Panc1 (cell line): Measurements from ENCODE around the gene SLC25A24.
"Not testable (repeated sequence)": the region's sequence is repeated elsewhere in the genome, so short reads cannot be mapped to it uniquely, and the experiment has no call there.

Experiments used
- POLR2AphosphoS5 ChIP-seq: IDR thresholded peaks from 2 replicates; pipeline ENCODE4 v1.6.1; 2012; ENCODE audit warnings: mild to moderate bottlenecking, low read depth, low read length, moderate library complexity
- TF ChIP-seq, protein P1 (sequence below): fragments of 450-650 bp; IDR thresholded peaks from 2 replicates; pipeline ENCODE4 v1.5.1; 2017; ENCODE audit warnings: mild to moderate bottlenecking
- TF ChIP-seq, protein P2 (sequence below), 2 experiments: IDR thresholded peaks; 2 replicates each; pipeline ENCODE4 v1.6.1; 2011 to 2012; ENCODE audit warnings: low read depth in 2 of 2, control low read depth in 1 of 2, low read length in 1 of 2, mild to moderate bottlenecking in 1 of 2, moderate library complexity in 1 of 2; ENCODE audit not compliant: insufficient read depth in 1 of 2

DNA sequence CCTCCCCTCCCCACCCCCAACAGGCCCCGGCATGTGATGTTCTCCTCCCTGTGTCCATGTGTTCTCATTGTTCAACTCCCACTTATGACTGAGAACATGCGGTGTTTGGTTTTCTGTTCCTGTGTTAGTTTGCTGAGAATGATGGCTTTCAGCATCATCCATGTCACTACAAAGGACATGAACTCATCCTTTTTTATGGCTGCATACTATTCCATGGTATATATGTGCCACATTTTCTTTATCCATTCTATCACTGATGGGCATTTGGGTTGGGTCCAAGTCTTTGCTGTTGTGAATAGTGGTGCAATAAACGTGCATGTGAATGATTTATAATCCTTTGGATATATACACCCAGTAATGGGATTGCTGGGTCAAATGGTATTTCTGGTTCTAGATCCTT is 3.4 kb upstream of the SLC25A24 start:
- TF ChIP-seq, protein P1, sequence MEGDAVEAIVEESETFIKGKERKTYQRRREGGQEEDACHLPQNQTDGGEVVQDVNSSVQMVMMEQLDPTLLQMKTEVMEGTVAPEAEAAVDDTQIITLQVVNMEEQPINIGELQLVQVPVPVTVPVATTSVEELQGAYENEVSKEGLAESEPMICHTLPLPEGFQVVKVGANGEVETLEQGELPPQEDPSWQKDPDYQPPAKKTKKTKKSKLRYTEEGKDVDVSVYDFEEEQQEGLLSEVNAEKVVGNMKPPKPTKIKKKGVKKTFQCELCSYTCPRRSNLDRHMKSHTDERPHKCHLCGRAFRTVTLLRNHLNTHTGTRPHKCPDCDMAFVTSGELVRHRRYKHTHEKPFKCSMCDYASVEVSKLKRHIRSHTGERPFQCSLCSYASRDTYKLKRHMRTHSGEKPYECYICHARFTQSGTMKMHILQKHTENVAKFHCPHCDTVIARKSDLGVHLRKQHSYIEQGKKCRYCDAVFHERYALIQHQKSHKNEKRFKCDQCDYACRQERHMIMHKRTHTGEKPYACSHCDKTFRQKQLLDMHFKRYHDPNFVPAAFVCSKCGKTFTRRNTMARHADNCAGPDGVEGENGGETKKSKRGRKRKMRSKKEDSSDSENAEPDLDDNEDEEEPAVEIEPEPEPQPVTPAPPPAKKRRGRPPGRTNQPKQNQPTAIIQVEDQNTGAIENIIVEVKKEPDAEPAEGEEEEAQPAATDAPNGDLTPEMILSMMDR, result not testable (repeated sequence)
- TF ChIP-seq POLR2AphosphoS5, result not testable (repeated sequence)
- TF ChIP-seq, protein P2, sequence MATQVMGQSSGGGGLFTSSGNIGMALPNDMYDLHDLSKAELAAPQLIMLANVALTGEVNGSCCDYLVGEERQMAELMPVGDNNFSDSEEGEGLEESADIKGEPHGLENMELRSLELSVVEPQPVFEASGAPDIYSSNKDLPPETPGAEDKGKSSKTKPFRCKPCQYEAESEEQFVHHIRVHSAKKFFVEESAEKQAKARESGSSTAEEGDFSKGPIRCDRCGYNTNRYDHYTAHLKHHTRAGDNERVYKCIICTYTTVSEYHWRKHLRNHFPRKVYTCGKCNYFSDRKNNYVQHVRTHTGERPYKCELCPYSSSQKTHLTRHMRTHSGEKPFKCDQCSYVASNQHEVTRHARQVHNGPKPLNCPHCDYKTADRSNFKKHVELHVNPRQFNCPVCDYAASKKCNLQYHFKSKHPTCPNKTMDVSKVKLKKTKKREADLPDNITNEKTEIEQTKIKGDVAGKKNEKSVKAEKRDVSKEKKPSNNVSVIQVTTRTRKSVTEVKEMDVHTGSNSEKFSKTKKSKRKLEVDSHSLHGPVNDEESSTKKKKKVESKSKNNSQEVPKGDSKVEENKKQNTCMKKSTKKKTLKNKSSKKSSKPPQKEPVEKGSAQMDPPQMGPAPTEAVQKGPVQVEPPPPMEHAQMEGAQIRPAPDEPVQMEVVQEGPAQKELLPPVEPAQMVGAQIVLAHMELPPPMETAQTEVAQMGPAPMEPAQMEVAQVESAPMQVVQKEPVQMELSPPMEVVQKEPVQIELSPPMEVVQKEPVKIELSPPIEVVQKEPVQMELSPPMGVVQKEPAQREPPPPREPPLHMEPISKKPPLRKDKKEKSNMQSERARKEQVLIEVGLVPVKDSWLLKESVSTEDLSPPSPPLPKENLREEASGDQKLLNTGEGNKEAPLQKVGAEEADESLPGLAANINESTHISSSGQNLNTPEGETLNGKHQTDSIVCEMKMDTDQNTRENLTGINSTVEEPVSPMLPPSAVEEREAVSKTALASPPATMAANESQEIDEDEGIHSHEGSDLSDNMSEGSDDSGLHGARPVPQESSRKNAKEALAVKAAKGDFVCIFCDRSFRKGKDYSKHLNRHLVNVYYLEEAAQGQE (IDR thresholded peaks at IDR 0.05; ENCODE audit: insufficient read depth in 1 of 2, low read depth in 2 of 2, low read length in 1 of 2), result not testable (repeated sequence)
